ENCODE data around the gene MVK.

- no peak for TF ChIP-seq CTCF (IDR thresholded peaks at IDR 0.05)
- TF ChIP-seq POLR2A (IDR thresholded peaks at IDR 0.05) = no peak
Observed at GRCh38 chr12:109598428-109598854, 24.8 kb downstream of the MVK start.

Measured in right lobe of liver (tissue), 4 donors.